K562 (cell line): Measurements from ENCODE around the gene ALDH8A1. TPM values are rescaled to one million over a fixed set of nuclear protein-coding genes. Genes with fewer than 3 reads are reported as not detected.
A peak's percentile ranks its signal among the peaks of the same experiment; 100 is the strongest.

Experiments used
- ATAC-seq: fragments of 200-7000 bp; cut with Tn5 transposase; 3 replicates; pipeline ENCODE4 v1.9.1; 2020; ENCODE audit warnings: moderate library complexity
- BruUV-seq: library from RNA; stranded (reverse); fragments of 400-500 nt; replicated peaks from 2 replicates; lab custom pipeline; 2021; lab: Mats Ljungman, UMichigan
- CTCF ChIA-PET: fragments of 300-600 bp; formaldehyde crosslinking; extraction: SDS; loops from one replicate; lab custom pipeline; 2021; ENCODE audit warnings: low intra/inter-chr PET ratio; lab: Yijun Ruan, JAX
- POLR2A ChIA-PET: fragments of 300-600, 350-650 bp; sonication (Branson Sonifier 250); formaldehyde crosslinking; extraction: SDS; loops from one replicate; lab custom pipeline; 2021; ENCODE audit warnings: antibody characterized with exemption, inconsistent platforms; lab: Yijun Ruan, JAX
- DNase-seq, 4 experiments: peaks; one replicate each; pipeline versions ENCODE4 v3.0.0 to v3.0.0-alpha.2; 2011 to 2018; ENCODE audit warnings: low spot score in 3 of 4, mixed read lengths in 3 of 4; ENCODE audit errors: extremely low read depth in 1 of 4
- FAIRE-seq: peaks from 2 replicates; lab custom pipeline; 2011; peaks lifted over from hg19 to GRCh38; lab: Jason Lieb, UNC
- H2AFZ ChIP-seq: 2 replicates; pipeline ENCODE4 v1.6.0; 2011; ENCODE audit warnings: low read depth, low read length, control low read depth, inconsistent platforms
- H3K27ac ChIP-seq: fragments of 200-600 bp; 3 replicates; pipeline ENCODE4 v1.8.0; 2011; ENCODE audit warnings: low read depth, mild to moderate bottlenecking, control low read depth, inconsistent platforms, low read length, moderate library complexity, mixed read lengths; ENCODE audit errors: extremely low read depth
- H3K27me3 ChIP-seq, 2 experiments: fragments of 300-600 bp in 1 of 2; 2 replicates in 1 of 2; 3 replicates in 1 of 2; pipeline versions ENCODE4 v1.6.0 to v1.8.0; 2011; ENCODE audit warnings: inconsistent platforms in 2 of 2, low read length in 2 of 2, mild to moderate bottlenecking in 1 of 2, mixed read lengths in 1 of 2, moderate library complexity in 1 of 2; ENCODE audit not compliant: control insufficient read depth in 2 of 2, insufficient read depth in 2 of 2
- H3K36me3 ChIP-seq: fragments of 300-600 bp; 3 replicates; pipeline ENCODE4 v1.8.0; 2011; ENCODE audit warnings: mild to moderate bottlenecking, low read length, inconsistent platforms; ENCODE audit not compliant: control insufficient read depth, insufficient read depth
- H3K4me1 ChIP-seq, 2 experiments: fragments of 200-600 bp in 1 of 2; replicated peaks in 1 of 2; 2 replicates in 1 of 2; 3 replicates in 1 of 2; pipeline versions ENCODE4 v1.5.1 to v1.8.0; 2011; ENCODE audit warnings: inconsistent platforms in 2 of 2, low read length in 2 of 2, mild to moderate bottlenecking in 1 of 2, mixed read lengths in 1 of 2, moderate library complexity in 1 of 2; ENCODE audit not compliant: control insufficient read depth in 2 of 2, insufficient read depth in 2 of 2
- H3K4me2 ChIP-seq: 2 replicates; pipeline ENCODE4 v1.6.1; 2011; ENCODE audit warnings: low read length, control low read depth, inconsistent platforms, mixed read lengths; ENCODE audit not compliant: insufficient read depth
- H3K4me3 ChIP-seq: fragments of 200-600 bp; sonication (generic), shearing (Covaris generic); 2 replicates; pipeline ENCODE4 v1.5.1; 2016; ENCODE audit warnings: control low read depth, inconsistent platforms
- H3K79me2 ChIP-seq: fragments of 200-600 bp; 3 replicates; pipeline ENCODE4 v1.8.0; 2011; ENCODE audit warnings: low read length, inconsistent platforms; ENCODE audit not compliant: control insufficient read depth, insufficient read depth
- H3K9ac ChIP-seq, 2 experiments: 2 replicates each; pipeline versions ENCODE4 v1.6.0 to v1.6.1; 2011; ENCODE audit warnings: low read depth in 2 of 2, low read length in 2 of 2, control low read depth in 1 of 2, inconsistent platforms in 1 of 2, mild to moderate bottlenecking in 1 of 2, mixed read lengths in 1 of 2; ENCODE audit not compliant: insufficient read depth in 1 of 2
- H3K9me1 ChIP-seq: one replicate; pipeline ENCODE4 v1.6.0; 2011; ENCODE audit warnings: inconsistent platforms, mild to moderate bottlenecking, low read length, moderate library complexity; ENCODE audit not compliant: control insufficient read depth, insufficient read depth
- H3K9me3 ChIP-seq: replicated peaks from 2 replicates; pipeline ENCODE4 v1.5.1; 2011; ENCODE audit warnings: low read depth, low read length, inconsistent platforms; ENCODE audit not compliant: control insufficient read depth, insufficient read depth
- H4K20me1 ChIP-seq: replicated peaks from 2 replicates; pipeline ENCODE4 v1.6.1; 2011; ENCODE audit warnings: low read length, inconsistent platforms, mixed read lengths; ENCODE audit not compliant: control insufficient read depth, insufficient read depth
- C11orf30 ChIP-seq: fragments of 450-650 bp; IDR thresholded peaks from 2 replicates; pipeline ENCODE4 v1.6.1; 2016; ENCODE audit warnings: low read depth, mild to moderate bottlenecking
- MAFF ChIP-seq: IDR thresholded peaks from 2 replicates; pipeline ENCODE4 v1.6.1; 2012; ENCODE audit warnings: low read length, improper control_type of control experiment
- MAFG ChIP-seq: fragments of 450-650 bp; conservative IDR thresholded peaks from 2 replicates; pipeline ENCODE4 v1.6.1; 2016; ENCODE audit warnings: missing genetic modification characterization, missing compliant biosample characterization
- SREBF2 ChIP-seq: sonication (generic); formaldehyde crosslinking; IDR thresholded peaks from 2 replicates; pipeline ENCODE4 v1.4.0; 2020; ENCODE audit warnings: mild to moderate bottlenecking, missing genetic modification reagents
- TEAD4 ChIP-seq, 2 experiments: sonication (generic) in 1 of 2; formaldehyde crosslinking in 1 of 2; IDR thresholded peaks; 2 replicates each; pipeline versions ENCODE4 v1.6.1 to v1.8.0; 2012 to 2022; ENCODE audit warnings: borderline replicate concordance in 1 of 2, inconsistent platforms in 1 of 2, low read length in 1 of 2, mild to moderate bottlenecking in 1 of 2, missing genetic modification reagents in 1 of 2
- ZNF316 ChIP-seq: fragments of 450-650 bp; IDR thresholded peaks from 2 replicates; pipeline ENCODE4 v1.6.1; 2016
- WGBS: fragments of 100-300 bp; shearing (Covaris generic); methylation state at CpG from one replicate; pipeline ENCODE4 v1.1.6; 2016; ENCODE audit warnings: low coverage, mixed read lengths; ENCODE audit not compliant: insufficient coverage; ENCODE audit errors: missing lambda C conversion rate; 5-methylcytosine and 5-hydroxymethylcytosine counted together
- in situ Hi-C: fragments of 300-500 bp; cut with MboI; formaldehyde crosslinking; loops from 4 replicates; pipeline ENCODE4 v1.15.0; 2018; ENCODE audit warnings: inconsistent platforms, mixed read lengths
- intact Hi-C: fragments of 100-400 bp; cut with micrococcal nuclease; formaldehyde crosslinking; loops from 2 replicates; pipeline ENCODE4 v1.14.2; 2022
- polyA plus RNA-seq, 8 experiments: library from polyadenylated mRNA; depleted of rRNA in 4 of 8; stranded (reverse) in 5 of 8; unstranded in 3 of 8; fragments of >200 nt; fragmentation: Nextera tagmentation in 2 of 8; fragmentation: Illumina TruSeq in 1 of 8; extraction: Ambion mirVana in 2 of 8; extraction: Trizol in 1 of 8; gene quantifications; 2 replicates each; pipeline versions ENCODE4 v1.2.1 to v1.2.3, GENCODE V29; 2011 to 2014; ENCODE audit warnings: inconsistent platforms in 1 of 8, missing spikeins in 1 of 8
- total RNA-seq, 7 experiments: library from RNA; depleted of rRNA in 6 of 7; stranded (reverse); fragments of >200 nt in 6 of 7; fragmentation: Illumina TruSeq in 2 of 7; extraction: Trizol in 2 of 7; gene quantifications; 2 replicates each; pipeline versions ENCODE4 v1.2.1 to v1.2.3, GENCODE V29; 2011 to 2021; ENCODE audit warnings: low replicate concordance in 1 of 7

ALDH8A1 gene
- total and polyA plus RNA-seq, 9 of the 15 experiments (the other 6 are each of a cell fraction or from before 2014, with no cell fraction given) = 0.03 to 0.18 (median 0.04) TPM; not detected in 2

DNA sequence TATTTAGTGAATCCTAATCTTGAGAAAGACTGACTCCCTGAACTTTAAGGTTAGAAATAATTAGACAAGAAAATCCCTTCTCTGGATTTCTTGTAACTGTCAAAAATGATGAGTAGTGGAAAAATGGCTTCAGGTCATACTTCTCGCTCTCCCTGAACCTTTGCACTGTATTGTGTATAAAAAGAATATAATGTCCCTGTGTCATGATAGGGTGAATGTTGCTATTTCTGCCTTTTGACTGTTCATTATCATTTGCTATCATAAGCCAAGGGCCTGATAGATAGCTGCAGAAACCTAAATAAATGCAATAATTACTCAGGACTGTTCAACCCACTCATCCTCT lies 39.3 kb downstream of the ALDH8A1 start:
- intact Hi-C loops (no loop called here), in situ Hi-C loops (no loop called here)
- ATAC-seq = no peak
- POLR2A ChIA-PET = no interaction called here
- no peak for TF ChIP-seq TEAD4 (IDR thresholded peaks at IDR 0.05; ENCODE audit: low read length)
- TF ChIP-seq TEAD4 (CRISPR knock-in tag; IDR thresholded peaks at IDR 0.05; ENCODE audit: borderline replicate concordance) = no peak
- TF ChIP-seq ZNF316 = peak; percentile 40
- TF ChIP-seq MAFG (tag) = 0 out of 2 replicates have a peak, but pooled peaks have one; percentile 10
- TF ChIP-seq MAFF = 0 out of 2 replicates have a peak, but pooled peaks have one; percentile 17
- no peak for TF ChIP-seq SREBF2 (CRISPR knock-in tag)
- TF ChIP-seq C11orf30 = peak; percentile 55
- no peak overlapping the region for H2AFZ ChIP-seq
- H3K9me1 ChIP-seq = no peaks in the 10 kb centered on the region
- 0% methylated on average over 1 of the region's 1 CpG for WGBS
- DNase-seq = no peak
- peaks cover 6 to 30% of the 10 kb centered on the region in 2 experiments; a peak in 3 of 5 replicates for H3K27me3 ChIP-seq
- no peak overlapping the region for H3K27ac ChIP-seq
- no peaks in the 10 kb centered on the region for H3K79me2 ChIP-seq
- H3K9ac ChIP-seq = no peak overlapping the region
- no peak overlapping the region for H3K4me2 ChIP-seq
- H3K4me3 ChIP-seq = no peak overlapping the region
- no peaks in the 10 kb centered on the region; a peak in 1 of 5 replicates for H3K4me1 ChIP-seq
- FAIRE-seq = no peak
- H3K36me3 ChIP-seq = no peaks in the 10 kb centered on the region
- no peaks in the 10 kb centered on the region for H3K9me3 ChIP-seq
- BruUV-seq = no TSS peak
- CTCF ChIA-PET = no interaction called here
- H4K20me1 ChIP-seq = no peaks in the 10 kb centered on the region
